Heart left ventricle (tissue), 16 donors: ENCODE data around the gene TAF4B. TPM values are rescaled to one million over a fixed set of nuclear protein-coding genes. Genes with fewer than 3 reads are reported as not detected.

Experiments
- ATAC-seq, 4 donors: fragments of 200-7000 bp; cut with Tn5 transposase; one replicate each; pipeline ENCODE4 v1.9.1; 2020 to 2022; ENCODE audit warnings: moderate library complexity in 4 of 4, mild to moderate bottlenecking in 3 of 4, moderate number of reproducible peaks in 1 of 4
- DNase-seq, 5 donors: peaks; one replicate each; pipeline ENCODE4 v3.0.0-alpha.2; 2020
- H3K27ac ChIP-seq, 12 donors: fragments of 200-600 bp; sonication (generic) in 4 of 12; one replicate each; pipeline versions ENCODE4 v1.5.0 to v1.8.0; 2016 to 2022; ENCODE audit warnings: mild to moderate bottlenecking in 2 of 12
- H3K27me3 ChIP-seq, 9 donors: fragments of 200-600 bp; sonication (generic) in 2 of 9; one replicate each; pipeline versions ENCODE4 v1.5.1 to v1.8.0; 2016 to 2022; ENCODE audit warnings: mild to moderate bottlenecking in 3 of 9
- H3K36me3 ChIP-seq, 9 donors: fragments of 200-600 bp; sonication (generic) in 2 of 9; one replicate each; pipeline versions ENCODE4 v1.5.0 to v1.8.0; 2018 to 2022; ENCODE audit warnings: mild to moderate bottlenecking in 2 of 9
- H3K4me1 ChIP-seq, 12 donors: fragments of 200-600 bp; sonication (generic) in 4 of 12; one replicate each; pipeline versions ENCODE4 v1.5.0 to v1.8.0; 2016 to 2022; ENCODE audit warnings: mild to moderate bottlenecking in 3 of 12
- H3K4me3 ChIP-seq, 12 donors: fragments of 200-600 bp; sonication (generic) in 4 of 12; one replicate each; pipeline versions ENCODE4 v1.5.0 to v1.8.0; 2017 to 2022; ENCODE audit warnings: mild to moderate bottlenecking in 9 of 12, moderate library complexity in 4 of 12
- H3K9me3 ChIP-seq, 12 donors: fragments of 200-600 bp; sonication (generic) in 4 of 12; one replicate each; pipeline versions ENCODE4 v1.5.0 to v1.8.0; 2016 to 2022; ENCODE audit warnings: mild to moderate bottlenecking in 1 of 12
- CTCF ChIP-seq, 12 donors: fragments of 200-600 bp; sonication (generic) in 4 of 12; IDR thresholded peaks; one replicate each; pipeline versions ENCODE4 v1.5.0 to v1.8.0; 2018 to 2022; ENCODE audit warnings: antibody characterized with exemption in 12 of 12, mild to moderate bottlenecking in 5 of 12
- POLR2A ChIP-seq, 2 donors: fragments of 450-650 bp; IDR thresholded peaks; one replicate each; pipeline ENCODE4 v1.6.1; 2017; ENCODE audit warnings: antibody characterized with exemption in 2 of 2, mild to moderate bottlenecking in 2 of 2, moderate library complexity in 2 of 2
- WGBS, 4 donors: extraction: QIAGEN DNeasy Blood & Tissue Kit in 2 of 4; methylation state at CpG; one replicate each; pipeline versions ENCODE4 v1.1.5 to v1.1.7; 2013 to 2018; 5-methylcytosine and 5-hydroxymethylcytosine counted together
- intact Hi-C, 10 donors: fragments of 100-400 bp; cut with DNase I; formaldehyde crosslinking; loops; one replicate each; pipeline versions ENCODE4 v1.11.1 to v1.14.2; 2022
- polyA plus RNA-seq, 2 donors: library from polyadenylated mRNA; stranded (reverse); fragments of 200-250 nt; gene quantifications; one replicate each; pipeline ENCODE4 v1.2.3, GENCODE V29; 2013
- total RNA-seq, 9 donors: library from RNA; depleted of rRNA in 2 of 9; stranded (reverse); fragments of >200 nt in 2 of 9; fragmentation: NEBNext Ultra II Directional in 3 of 9; extraction: Animal tissue kit (Norgen Biotek cat#: 25700) in 3 of 9; gene quantifications; one replicate each; pipeline versions ENCODE4 v1.1.0 to v1.2.4, GENCODE V29; 2016 to 2023
- donor health status: ischemic (EF 13 %, LVEDD 7.1; RV severe dilation, severe dysfunction).
- donor health status: healthy with polysubstance abuse.
- donor health status: DM: no; HTN: yes; CAD: no.
- donor health status: DM: no; HTN: no; CAD: no.
- donor health status: ischemic (EF 25% LVEDD 6.9; RV normal size, moderate dysfunction).
- donor health status: ischemic (EF 25% LVEDD 5.7; RV mildly dilated, moderate dysfunction).
- donor health status: healthy.
- donor health status: DM: yes; HTN: yes; CAD: no.
- donor health status: ischemic (EF 35%, LVEDD 5.7; RV mildly dilated, moderate dysfunction).
- donor health status: nonischemic (EF 11% LVEDD 7.7; RV severe dilation, severe dysfunction).
- donor health status: DM: yes; HTN: yes; CAD: no.
- donor health status: PGD.
- donor health status: ischemic (EF 29% LVEDD 5.4; RV normal size, mild dysfunction).
- donor health status: nonischemic (EF 23%, LVEDD 6.1; RV moderate dilation, normal function).

The TAF4B gene
- total and polyA plus RNA-seq, 11 donors: 0.38 to 3.6 (median 1.6) TPM

- H3K27ac ChIP-seq: no peak overlapping the region
- intact Hi-C loops: no loop called here
- WGBS, 4 donors: 53 to 62% (median 59%) methylated on average over 4 of the region's 4 CpGs
Observed at GRCh38 chr18:26414901-26415440, 188.7 kb downstream of the TAF4B start.

GRCh38 chr18:26415631-26416030, 189.4 kb downstream of the TAF4B start:
- ATAC-seq: no peak

More at GRCh38 chr18:26414901-26415440, 188.7 kb downstream of the TAF4B start:
- peaks cover 0 to 7% (median 0%) of the 10 kb centered on the region in 12 donors for H3K9me3 ChIP-seq
- no peak overlapping the region for H3K4me3 ChIP-seq
- no peaks in the 10 kb centered on the region for H3K4me1 ChIP-seq
- DNase-seq (no peak), ATAC-seq (no peak)
- H3K36me3 ChIP-seq: no peaks in the 10 kb centered on the region
- H3K27me3 ChIP-seq: no peaks in the 10 kb centered on the region
- no peak for TF ChIP-seq POLR2A (IDR thresholded peaks at IDR 0.05)
- no peak for TF ChIP-seq CTCF (IDR thresholded peaks at IDR 0.05)

DNA sequence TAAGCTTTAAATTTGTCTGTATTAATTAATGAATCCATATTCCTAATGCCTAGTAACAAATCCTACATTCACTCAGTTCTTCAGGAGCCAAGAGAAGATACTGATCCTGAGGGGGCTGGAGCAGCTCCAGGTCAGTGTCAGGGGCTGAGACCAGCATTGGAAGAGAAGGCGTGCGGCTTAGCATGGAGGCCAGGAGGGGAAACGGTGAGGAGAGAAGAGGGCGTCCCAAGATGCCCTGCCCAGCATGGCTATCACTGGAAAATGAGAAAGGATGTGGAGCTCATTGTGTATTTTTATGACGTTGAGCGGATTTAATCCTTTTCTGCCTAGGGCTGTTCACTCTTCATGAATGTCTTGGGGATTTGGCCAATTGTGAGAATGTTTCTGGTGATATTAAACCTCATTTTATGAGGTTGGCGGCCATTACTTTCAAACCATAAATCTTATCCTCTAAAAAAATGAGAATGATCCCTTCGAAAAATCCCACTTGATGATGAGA, 190.5 kb downstream of the TAF4B start:
- intact Hi-C loops: no loop called here
- DNase-seq (no peak), ATAC-seq (no peak)
- H3K27ac ChIP-seq: no peak overlapping the region
- TF ChIP-seq CTCF (IDR thresholded peaks at IDR 0.05) (no peak), POLR2A (IDR thresholded peaks at IDR 0.05) (no peak)
- peaks cover 0 to 7% (median 0%) of the 10 kb centered on the region in 12 donors for H3K9me3 ChIP-seq
- H3K27me3 ChIP-seq: no peaks in the 10 kb centered on the region
- WGBS, 4 donors: 89 to 94% (median 93%) methylated on average over 8 of the region's 8 CpGs
- H3K36me3 ChIP-seq: no peaks in the 10 kb centered on the region
- H3K4me1 ChIP-seq: no peaks in the 10 kb centered on the region
- no peak overlapping the region for H3K4me3 ChIP-seq

More at GRCh38 chr18:26415631-26416030, 189.4 kb downstream of the TAF4B start:
- H3K27me3 ChIP-seq: no peaks in the 10 kb centered on the region
- no peaks in the 10 kb centered on the region for H3K4me1 ChIP-seq
- no peak overlapping the region for H3K27ac ChIP-seq
- peaks cover 0 to 7% (median 0%) of the 10 kb centered on the region in 12 donors for H3K9me3 ChIP-seq
- no peaks in the 10 kb centered on the region for H3K36me3 ChIP-seq
- DNase-seq: no peak
- no peak overlapping the region for H3K4me3 ChIP-seq
- WGBS, 4 donors: 66 to 73% (median 72%) methylated on average over 7 of the region's 7 CpGs
- intact Hi-C loops: no loop called here
- no peak for TF ChIP-seq CTCF (IDR thresholded peaks at IDR 0.05)
- no peak for TF ChIP-seq POLR2A (IDR thresholded peaks at IDR 0.05)

DNA sequence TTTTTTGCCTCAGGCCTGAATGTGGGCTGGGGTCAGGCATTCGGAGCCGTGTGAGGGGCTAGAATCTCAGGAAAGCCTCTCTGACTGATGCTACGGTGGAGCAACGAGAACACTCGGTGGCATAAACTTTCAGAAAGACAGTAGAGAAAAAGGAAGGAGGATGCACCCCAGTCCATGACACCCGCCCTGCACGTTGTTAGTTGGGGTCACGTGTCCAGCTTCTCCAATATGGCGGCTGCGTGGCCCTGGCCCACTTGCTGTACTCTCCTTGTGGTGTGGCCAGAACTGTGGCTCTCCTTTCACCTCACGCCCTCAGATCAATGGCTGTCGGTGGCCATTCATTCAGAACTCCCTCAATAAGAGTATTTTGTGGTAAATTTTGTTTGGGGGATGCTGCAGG, 190.9 kb downstream of the TAF4B start:
- Histone ChIP-seq H3K4me3 (no peak overlapping the region), H3K4me1 (no peaks in the 10 kb centered on the region), H3K36me3 (no peaks in the 10 kb centered on the region), H3K27me3 (no peaks in the 10 kb centered on the region), H3K27ac (no peak overlapping the region), H3K9me3 (peaks cover 0 to 6% (median 0%) of the 10 kb centered on the region in 12 donors)
- WGBS, 4 donors: 91 to 97% (median 94%) methylated on average over 12 of the region's 12 CpGs
- TF ChIP-seq POLR2A (IDR thresholded peaks at IDR 0.05): no peak
- no peak for TF ChIP-seq CTCF (IDR thresholded peaks at IDR 0.05)
- intact Hi-C loops: no loop called here
- no peak for ATAC-seq
- no peak for DNase-seq
